Retinal pigment epithelial cell (primary cell): Measurements from ENCODE around the gene UGT1A8.

Source experiments
- DNase-seq: peaks from one replicate; pipeline ENCODE4 v3.0.0-alpha.2; 2010; ENCODE audit warnings: low read depth
- H3K4me3 ChIP-seq: 2 replicates; pipeline ENCODE4 v1.5.1; 2011; ENCODE audit warnings: mild to moderate bottlenecking, low read length, control low read depth, moderate library complexity
- CTCF ChIP-seq: conservative IDR thresholded peaks from 2 replicates; pipeline ENCODE4 v1.5.1; 2011; ENCODE audit warnings: low read depth, low read length, control low read depth, inconsistent platforms

UGT1A8 gene

GRCh38 chr2:233820774-233821105 is 203.3 kb downstream of the UGT1A8 start:
- H3K4me3 ChIP-seq = no peak overlapping the region
- DNase-seq = no peak
- TF ChIP-seq CTCF = no peak

- no peak for DNase-seq
Measured at GRCh38 chr2:233821196-233821595, 203.8 kb downstream of the UGT1A8 start.

GRCh38 chr2:233821709-233822100 is 204.3 kb downstream of the UGT1A8 start:
- no peak for DNase-seq
- TF ChIP-seq CTCF = no peak
- H3K4me3 ChIP-seq = no peak overlapping the region

More at GRCh38 chr2:233821196-233821595, 203.8 kb downstream of the UGT1A8 start:
- no peak for TF ChIP-seq CTCF
- no peak overlapping the region for H3K4me3 ChIP-seq

GRCh38 chr2:233822101-233822771 is 204.8 kb downstream of the UGT1A8 start:
- no peak for DNase-seq
- TF ChIP-seq CTCF = no peak

More at GRCh38 chr2:233822101-233822771, 204.8 kb downstream of the UGT1A8 start:
- no peak overlapping the region for H3K4me3 ChIP-seq
